GM21526 (cell line): ENCODE data around the gene SIL1.
"Not testable (repeated sequence)": the region's sequence is repeated elsewhere in the genome, so short reads cannot be mapped to it uniquely, and the experiment has no call there.

ENCODE experiments used
- ATAC-seq: cut with Tn5 transposase; IDR thresholded peaks from one replicate; pipeline ENCODE4 v1.9.1; 2021; ENCODE audit warnings: moderate library complexity; ENCODE audit not compliant: unreplicated experiment, low FRiP score

The SIL1 gene

GRCh38 chr5:139116100-139116655 is 82.0 kb downstream of the SIL1 start:
- ATAC-seq = no peak

- no peak for ATAC-seq
Measured at GRCh38 chr5:139113892-139114291, 84.3 kb downstream of the SIL1 start.

GRCh38 chr5:139112362-139112761 is 85.8 kb downstream of the SIL1 start:
- not testable (repeated sequence) for ATAC-seq

GRCh38 chr5:139110526-139111168 is 87.5 kb downstream of the SIL1 start:
- ATAC-seq = no peak

GRCh38 chr5:139108063-139108824 is 89.9 kb downstream of the SIL1 start:
- no peak for ATAC-seq

- ATAC-seq = no peak
Measured at GRCh38 chr5:139105621-139106071, 92.5 kb downstream of the SIL1 start.

- no peak for ATAC-seq
Measured at GRCh38 chr5:139104577-139105276, 93.4 kb downstream of the SIL1 start.

GRCh38 chr5:139103762-139104161 is 94.4 kb downstream of the SIL1 start:
- ATAC-seq = no peak

GRCh38 chr5:139100825-139101224 is 97.3 kb downstream of the SIL1 start:
- ATAC-seq = no peak

- peak; percentile 92 for ATAC-seq
Measured at GRCh38 chr5:139094154-139095131, 103.7 kb downstream of the SIL1 start.

- ATAC-seq = no peak
Measured at GRCh38 chr5:139092741-139093343, 105.3 kb downstream of the SIL1 start.

GRCh38 chr5:139091439-139092156 is 106.6 kb downstream of the SIL1 start:
- no peak for ATAC-seq

- ATAC-seq = no peak
Measured at GRCh38 chr5:139090581-139090980, 107.6 kb downstream of the SIL1 start.

GRCh38 chr5:139088024-139088423 is 110.1 kb downstream of the SIL1 start:
- no peak for ATAC-seq

- no peak for ATAC-seq
Measured at GRCh38 chr5:139082813-139083498, 115.2 kb downstream of the SIL1 start.

GRCh38 chr5:139079991-139080610 is 118.1 kb downstream of the SIL1 start:
- no peak for ATAC-seq

GRCh38 chr5:139079225-139079990 is 118.8 kb downstream of the SIL1 start:
- ATAC-seq = no peak
